Activated CD4-positive, alpha-beta memory T cell treated with anti-CD3 and anti-CD28 coated beads for 36 hours (primary cell): ENCODE data around the gene DCUN1D4. TPM values are rescaled to one million over a fixed set of nuclear protein-coding genes. Genes with fewer than 3 reads are reported as not detected.

Experiments used
- CTCF ChIA-PET: fragments of 350-600 bp; sonication (Branson Sonifier 250); formaldehyde crosslinking; loops from one replicate; lab custom pipeline; 2021; ENCODE audit warnings: antibody characterized with exemption, inconsistent platforms; lab: Charles Lee
- POLR2A ChIA-PET: fragments of 350-600 bp; sonication (Branson Sonifier 250); formaldehyde crosslinking; loops from one replicate; lab custom pipeline; 2021; ENCODE audit warnings: antibody characterized with exemption; lab: Charles Lee
- DNase-seq: peaks from one replicate; pipeline ENCODE4 v3.0.0-alpha.2; 2020
- H3K27ac Mint-ChIP-seq: one replicate; pipeline ENCODE4 v1.8.0; 2021; ENCODE audit warnings: mixed read lengths
- H3K27me3 Mint-ChIP-seq: one replicate; pipeline ENCODE4 v1.8.0; 2021; ENCODE audit warnings: mixed read lengths
- H3K36me3 Mint-ChIP-seq: one replicate; pipeline ENCODE4 v1.8.0; 2021; ENCODE audit warnings: mixed read lengths
- H3K4me1 Mint-ChIP-seq: one replicate; pipeline ENCODE4 v1.8.0; 2021; ENCODE audit warnings: low read depth, mixed read lengths
- H3K4me3 Mint-ChIP-seq: one replicate; pipeline ENCODE4 v1.8.0; 2021; ENCODE audit warnings: mild to moderate bottlenecking, mixed read lengths
- H3K9me3 Mint-ChIP-seq: one replicate; pipeline ENCODE4 v1.8.0; 2021; ENCODE audit warnings: mixed read lengths
- intact Hi-C: fragments of 100-400 bp; cut with micrococcal nuclease; formaldehyde crosslinking; loops from one replicate; pipeline ENCODE4 v1.15.1; 2023
- total RNA-seq, 2 experiments: library from RNA; stranded (reverse); gene quantifications; one replicate each; pipeline ENCODE4 v1.2.3, GENCODE V29; 2021

Gene DCUN1D4
- total RNA-seq, 2 experiments from 2014 or later: 23.5 to 25.1 TPM

- Mint-ChIP-seq H3K27me3 (no peaks in the 10 kb centered on the region), H3K36me3 (peaks cover 7% of the 10 kb centered on the region), H3K4me3 (peak overlapping the region; percentile 89), H3K27ac (peak overlapping the region; percentile 87), H3K9me3 (no peaks in the 10 kb centered on the region), H3K4me1 (peaks cover 18% of the 10 kb centered on the region)
- peak; percentile 75 for DNase-seq
- ChIA-PET CTCF (interaction anchor here (0.8 to 1.1 kb wide), 2 partner anchors 12 to 194 kb away, joined by 3 to 5 read pairs; partner anchors contain the start of gene SGCB), POLR2A (interaction anchor here (0.6 to 1.2 kb wide), 3 partner anchors 8 to 869 kb away, joined by 3 to 5 read pairs (median 3); partner anchors contain the start of gene SGCB)
- intact Hi-C loops: loop anchor here (1.0 to 10.0 kb wide), 6 partner anchors 51 to 1531 kb away; partner anchors contain the start of genes FIP1L1 and SGCB
Measured at GRCh38 chr4:51843309-51844152, 578 bp downstream of the DCUN1D4 start.

GRCh38 chr4:51844153-51845054 lies 1.5 kb downstream of the DCUN1D4 start:
- POLR2A ChIA-PET: interaction anchor here (0.6 to 1.2 kb wide), 2 partner anchors 12 to 868 kb away, joined by 3 read pairs; no protein-coding TSS in a partner anchor
- Mint-ChIP-seq H3K9me3 (no peaks in the 10 kb centered on the region), H3K4me1 (peaks cover 18% of the 10 kb centered on the region), H3K4me3 (peak overlapping the region; percentile 87), H3K36me3 (peaks cover 11% of the 10 kb centered on the region), H3K27ac (peak overlapping the region; percentile 54), H3K27me3 (no peaks in the 10 kb centered on the region)
- CTCF ChIA-PET: no interaction called here
- intact Hi-C loops: loop anchor here (1.0 to 10.0 kb wide), 5 partner anchors 50 to 1530 kb away; partner anchors contain the start of gene FIP1L1
- DNase-seq: peak; percentile 91

- no peak for DNase-seq
- ChIA-PET CTCF (no interaction called here), POLR2A (interaction anchor here (1.2 kb wide), 1 partner anchor 12 kb away, joined by 3 read pairs; no protein-coding TSS in a partner anchor)
- Mint-ChIP-seq H3K4me1 (peaks cover 20% of the 10 kb centered on the region), H3K36me3 (peaks cover 11% of the 10 kb centered on the region), H3K27ac (peak overlapping the region; percentile 54), H3K27me3 (no peaks in the 10 kb centered on the region), H3K9me3 (no peaks in the 10 kb centered on the region), H3K4me3 (peak overlapping the region; percentile 87)
- intact Hi-C loops: loop anchor here (2.0 to 10.0 kb wide), 2 partner anchors 50 to 1530 kb away; partner anchors contain the start of gene FIP1L1
Measured at GRCh38 chr4:51845055-51845426, 2.1 kb downstream of the DCUN1D4 start.

GRCh38 chr4:51845711-51846110 lies 2.8 kb downstream of the DCUN1D4 start:
- Mint-ChIP-seq H3K4me3 (no peak overlapping the region), H3K4me1 (peaks cover 25% of the 10 kb centered on the region), H3K36me3 (peaks cover 11% of the 10 kb centered on the region), H3K27me3 (no peaks in the 10 kb centered on the region), H3K9me3 (no peaks in the 10 kb centered on the region), H3K27ac (no peak overlapping the region)
- intact Hi-C loops: loop anchor here (2.0 to 10.0 kb wide), 2 partner anchors 49 to 1529 kb away; partner anchors contain the start of gene FIP1L1
- ChIA-PET CTCF (no interaction called here), POLR2A (interaction anchor here (1.2 kb wide), 1 partner anchor 13 kb away, joined by 3 read pairs; no protein-coding TSS in a partner anchor)
- no peak for DNase-seq

- intact Hi-C loops: loop anchor here (10.0 kb wide), 1 partner anchor 1525 kb away; the partner anchor contains the start of gene FIP1L1
- ChIA-PET CTCF (no interaction called here), POLR2A (no interaction called here)
- Mint-ChIP-seq H3K4me3 (no peak overlapping the region), H3K9me3 (no peaks in the 10 kb centered on the region), H3K27ac (no peak overlapping the region), H3K27me3 (no peaks in the 10 kb centered on the region), H3K4me1 (peaks cover 41% of the 10 kb centered on the region), H3K36me3 (peaks cover 14% of the 10 kb centered on the region)
- no peak for DNase-seq
Measured at GRCh38 chr4:51849430-51849829, 6.5 kb downstream of the DCUN1D4 start.

GRCh38 chr4:51850294-51850693 lies 7.3 kb downstream of the DCUN1D4 start:
- peaks cover 15% of the 10 kb centered on the region for H3K36me3 Mint-ChIP-seq
- no peaks in the 10 kb centered on the region for H3K9me3 Mint-ChIP-seq
- intact Hi-C loops: no loop called here
- POLR2A ChIA-PET: no interaction called here
- no peaks in the 10 kb centered on the region for H3K27me3 Mint-ChIP-seq
- DNase-seq: no peak
- peaks cover 35% of the 10 kb centered on the region for H3K4me1 Mint-ChIP-seq
- H3K27ac Mint-ChIP-seq: no peak overlapping the region
- H3K4me3 Mint-ChIP-seq: no peak overlapping the region
- CTCF ChIA-PET: no interaction called here

- Mint-ChIP-seq H3K27ac (no peak overlapping the region), H3K27me3 (no peaks in the 10 kb centered on the region), H3K36me3 (peaks cover 17% of the 10 kb centered on the region), H3K4me1 (peaks cover 27% of the 10 kb centered on the region), H3K4me3 (no peak overlapping the region), H3K9me3 (no peaks in the 10 kb centered on the region)
- POLR2A ChIA-PET: interaction anchor here (0.8 kb wide), 1 partner anchor 9 kb away, joined by 3 read pairs; the partner anchor contains the start of gene DCUN1D4
- intact Hi-C loops: no loop called here
- CTCF ChIA-PET: no interaction called here
- DNase-seq: no peak
Measured at GRCh38 chr4:51851090-51851936, 8.4 kb downstream of the DCUN1D4 start.

- CTCF ChIA-PET: no interaction called here
- Mint-ChIP-seq H3K27me3 (no peaks in the 10 kb centered on the region), H3K27ac (no peak overlapping the region), H3K9me3 (no peaks in the 10 kb centered on the region), H3K36me3 (peaks cover 17% of the 10 kb centered on the region), H3K4me1 (peaks cover 27% of the 10 kb centered on the region), H3K4me3 (no peak overlapping the region)
- no peak for DNase-seq
- POLR2A ChIA-PET: interaction anchor here (0.8 kb wide), 1 partner anchor 9 kb away, joined by 3 read pairs; the partner anchor contains the start of gene DCUN1D4
- intact Hi-C loops: no loop called here
Measured at GRCh38 chr4:51851937-51852290, 9.0 kb downstream of the DCUN1D4 start.

- DNase-seq: no peak
Measured at GRCh38 chr4:51853027-51853682, 10.2 kb downstream of the DCUN1D4 start.

GRCh38 chr4:51855270-51855669 lies 12.3 kb downstream of the DCUN1D4 start:
- POLR2A ChIA-PET: no interaction called here
- Mint-ChIP-seq H3K36me3 (peaks cover 13% of the 10 kb centered on the region), H3K4me3 (no peak overlapping the region), H3K27ac (no peak overlapping the region), H3K4me1 (peaks cover 29% of the 10 kb centered on the region), H3K9me3 (no peaks in the 10 kb centered on the region), H3K27me3 (no peaks in the 10 kb centered on the region)
- no peak for DNase-seq
- CTCF ChIA-PET: no interaction called here
- intact Hi-C loops: no loop called here

More at GRCh38 chr4:51853027-51853682, 10.2 kb downstream of the DCUN1D4 start:
- Mint-ChIP-seq H3K4me3 (no peak overlapping the region), H3K27me3 (no peaks in the 10 kb centered on the region), H3K4me1 (peaks cover 31% of the 10 kb centered on the region), H3K27ac (no peak overlapping the region), H3K9me3 (no peaks in the 10 kb centered on the region), H3K36me3 (peaks cover 14% of the 10 kb centered on the region)
- POLR2A ChIA-PET: no interaction called here
- CTCF ChIA-PET: interaction anchor here (1.0 kb wide), 1 partner anchor 32 kb away, joined by 3 read pairs; no protein-coding TSS in a partner anchor
- intact Hi-C loops: no loop called here
